DND-41 (cell line): ENCODE measurements around the gene TFAP2E.

ENCODE experiments used
- EZH2 ChIP-seq: IDR thresholded peaks from 3 replicates; pipeline ENCODE4 v1.6.1; 2012; ENCODE audit warnings: borderline replicate concordance, low read depth, mild to moderate bottlenecking, moderate library complexity, low read length, inconsistent platforms; ENCODE audit not compliant: severe bottlenecking
- TF ChIP-seq, protein P1 (sequence below): IDR thresholded peaks from 2 replicates; pipeline ENCODE4 v1.5.1; 2012; ENCODE audit warnings: borderline replicate concordance, low read length, moderate library complexity, mild to moderate bottlenecking; ENCODE audit not compliant: poor library complexity, severe bottlenecking; ENCODE audit errors: extremely low read depth

DNA sequence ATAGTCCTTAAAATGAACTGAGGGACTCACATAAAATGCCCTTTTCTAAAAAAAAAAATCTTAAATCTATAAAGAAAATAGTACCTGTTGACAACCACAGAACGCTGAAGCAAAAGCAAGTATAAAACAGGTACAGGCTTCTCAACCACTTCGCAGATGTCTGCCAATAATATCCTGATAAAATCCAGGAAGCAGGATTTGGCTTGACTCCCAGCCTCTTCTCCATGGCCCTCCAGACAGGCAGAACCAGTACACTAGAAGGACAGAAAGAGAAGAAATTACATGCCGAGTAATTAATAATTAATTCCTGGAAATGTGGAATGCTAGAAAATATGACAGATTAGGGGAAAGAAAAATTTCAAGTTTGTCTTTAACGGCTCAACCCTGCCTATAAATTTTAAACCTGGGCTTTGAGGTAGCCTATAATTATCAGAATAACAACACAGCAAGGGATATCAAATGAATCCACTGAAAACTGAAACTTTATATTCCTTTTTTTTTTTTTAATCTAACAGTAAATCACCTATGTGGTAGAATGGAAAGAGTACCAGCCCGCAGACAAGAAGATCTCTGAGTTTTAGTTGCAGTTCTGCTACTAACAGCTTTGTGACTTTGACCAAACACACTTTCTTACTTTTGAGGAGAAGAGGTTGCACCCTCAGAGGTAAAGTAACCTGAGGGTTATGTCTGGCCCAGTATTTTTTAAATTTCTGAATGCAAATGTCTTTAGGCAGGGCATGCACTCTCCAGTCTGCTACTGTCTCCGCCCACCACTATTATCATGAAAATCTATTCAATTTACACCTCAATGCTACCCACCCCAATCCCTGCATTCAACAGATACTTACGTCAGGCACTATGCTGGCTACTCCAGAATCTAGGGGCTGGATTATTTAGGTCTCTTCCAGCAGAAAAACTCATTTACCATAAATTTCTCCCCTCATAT is 18.6 kb upstream of the TFAP2E start:
- TF ChIP-seq, protein P1, sequence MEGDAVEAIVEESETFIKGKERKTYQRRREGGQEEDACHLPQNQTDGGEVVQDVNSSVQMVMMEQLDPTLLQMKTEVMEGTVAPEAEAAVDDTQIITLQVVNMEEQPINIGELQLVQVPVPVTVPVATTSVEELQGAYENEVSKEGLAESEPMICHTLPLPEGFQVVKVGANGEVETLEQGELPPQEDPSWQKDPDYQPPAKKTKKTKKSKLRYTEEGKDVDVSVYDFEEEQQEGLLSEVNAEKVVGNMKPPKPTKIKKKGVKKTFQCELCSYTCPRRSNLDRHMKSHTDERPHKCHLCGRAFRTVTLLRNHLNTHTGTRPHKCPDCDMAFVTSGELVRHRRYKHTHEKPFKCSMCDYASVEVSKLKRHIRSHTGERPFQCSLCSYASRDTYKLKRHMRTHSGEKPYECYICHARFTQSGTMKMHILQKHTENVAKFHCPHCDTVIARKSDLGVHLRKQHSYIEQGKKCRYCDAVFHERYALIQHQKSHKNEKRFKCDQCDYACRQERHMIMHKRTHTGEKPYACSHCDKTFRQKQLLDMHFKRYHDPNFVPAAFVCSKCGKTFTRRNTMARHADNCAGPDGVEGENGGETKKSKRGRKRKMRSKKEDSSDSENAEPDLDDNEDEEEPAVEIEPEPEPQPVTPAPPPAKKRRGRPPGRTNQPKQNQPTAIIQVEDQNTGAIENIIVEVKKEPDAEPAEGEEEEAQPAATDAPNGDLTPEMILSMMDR, result no peak
- no peak for TF ChIP-seq EZH2
